HL-60/S4 treated with retinoic acid at 250 ng/mL for 4 days and 3 days (cell line): ENCODE results near the gene MEIOC.
"Not testable (repeated sequence)": the region's sequence is repeated elsewhere in the genome, so short reads cannot be mapped to it uniquely, and the experiment has no call there.

Experiments used
- in situ Hi-C: fragments of 300-500 bp; cut with MboI; formaldehyde crosslinking; loops from 2 replicates; pipeline ENCODE4 v1.7.0; 2022; ENCODE audit warnings: low sequenced_read_pairs

Gene MEIOC

DNA sequence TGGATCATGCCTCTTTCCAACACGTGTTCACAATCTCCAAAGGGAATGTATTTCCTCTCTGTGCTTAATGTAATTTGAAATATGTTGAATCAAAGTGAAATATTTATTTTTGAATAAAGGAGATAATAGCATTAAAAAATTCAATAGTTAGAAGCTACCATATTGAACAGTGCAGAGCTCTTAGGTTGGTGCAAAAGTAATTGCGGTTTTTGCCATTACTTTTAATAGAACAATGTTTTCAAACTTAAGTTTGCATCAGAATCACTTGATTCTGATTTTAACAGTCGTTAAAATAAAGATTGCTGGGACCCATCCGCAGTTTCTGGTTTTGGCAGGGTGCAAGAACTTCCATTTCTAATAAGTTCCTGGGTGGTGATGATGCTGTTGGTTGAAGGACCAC, 10.0 kb upstream of the MEIOC start:
- in situ Hi-C loops = no loop called here

DNA sequence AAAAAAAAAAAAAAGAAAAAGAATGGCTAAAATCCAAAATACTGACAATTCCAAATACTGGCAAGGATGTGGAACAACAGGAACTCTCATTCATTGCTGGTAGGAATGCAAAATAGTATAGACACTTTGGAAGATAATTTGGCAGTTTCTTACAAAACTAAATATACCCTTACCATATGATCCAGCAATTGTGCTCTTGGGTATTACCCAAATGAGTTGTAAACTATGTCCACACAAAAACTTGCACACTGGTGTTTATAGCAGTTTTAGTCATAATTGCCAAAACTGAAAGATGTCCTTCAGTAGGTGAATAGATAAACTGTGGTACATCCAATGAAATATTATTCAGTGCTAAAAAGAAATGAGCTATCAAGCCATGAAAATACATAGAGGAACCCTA, 8.5 kb upstream of the MEIOC start:
- in situ Hi-C loops = no loop called here

DNA sequence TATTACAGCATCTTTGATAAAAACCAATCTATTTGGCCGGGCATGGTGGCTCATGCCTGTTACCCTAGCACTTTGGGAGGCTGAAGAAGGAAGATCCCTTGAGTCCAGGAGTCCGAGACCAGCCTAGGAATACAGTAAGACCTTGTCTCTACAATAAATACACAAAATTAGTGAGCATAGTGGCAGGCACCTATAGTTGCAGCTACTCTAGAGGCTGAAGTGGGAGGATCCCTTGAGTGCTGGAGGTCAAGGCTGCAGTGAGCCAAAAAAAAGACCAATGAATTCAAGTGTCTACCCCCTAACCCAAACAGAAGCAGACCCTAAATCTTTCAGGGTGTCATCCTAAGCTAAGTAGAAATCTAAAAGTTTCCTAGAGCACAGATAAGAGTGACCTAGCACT, 7.3 kb upstream of the MEIOC start:
- in situ Hi-C loops = no loop called here

DNA sequence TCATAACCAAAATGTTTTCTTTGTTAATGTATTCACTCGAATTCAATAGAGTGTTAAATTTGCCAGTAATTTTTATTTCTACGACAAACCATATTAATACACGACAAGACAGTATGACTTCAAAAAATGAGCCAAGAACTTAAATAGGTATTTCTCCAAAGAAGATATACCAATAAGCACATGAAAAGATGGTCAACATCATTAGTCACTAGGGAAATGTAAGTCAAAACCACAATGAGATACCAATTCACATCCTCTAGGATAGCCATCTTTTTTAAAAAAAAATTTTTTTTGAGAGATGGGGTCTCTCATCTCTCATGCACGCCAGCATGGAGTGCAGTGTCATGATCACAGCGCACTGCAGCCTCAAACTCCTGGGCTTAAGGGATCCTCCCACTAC, 5.0 kb upstream of the MEIOC start:
- in situ Hi-C loops = no loop called here

DNA sequence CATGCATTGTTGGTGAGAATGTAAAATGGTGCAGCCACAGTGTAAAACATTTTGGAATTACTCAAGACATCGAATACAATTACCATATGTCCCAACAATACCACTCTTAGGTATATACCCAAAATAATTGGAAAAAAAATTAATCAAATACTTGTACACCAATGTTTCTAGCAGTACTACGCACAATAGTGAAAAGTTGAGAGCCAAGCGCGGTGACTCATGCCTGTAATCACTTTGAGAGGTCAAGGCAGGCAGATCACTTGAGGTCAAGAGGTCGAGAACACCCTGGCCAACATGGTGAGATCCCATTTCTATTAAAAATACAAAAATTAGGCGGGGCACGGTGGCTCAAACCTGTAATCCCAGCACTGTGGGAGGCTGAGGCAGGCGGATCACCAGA, 3.5 kb upstream of the MEIOC start:
- in situ Hi-C loops = no loop called here

DNA sequence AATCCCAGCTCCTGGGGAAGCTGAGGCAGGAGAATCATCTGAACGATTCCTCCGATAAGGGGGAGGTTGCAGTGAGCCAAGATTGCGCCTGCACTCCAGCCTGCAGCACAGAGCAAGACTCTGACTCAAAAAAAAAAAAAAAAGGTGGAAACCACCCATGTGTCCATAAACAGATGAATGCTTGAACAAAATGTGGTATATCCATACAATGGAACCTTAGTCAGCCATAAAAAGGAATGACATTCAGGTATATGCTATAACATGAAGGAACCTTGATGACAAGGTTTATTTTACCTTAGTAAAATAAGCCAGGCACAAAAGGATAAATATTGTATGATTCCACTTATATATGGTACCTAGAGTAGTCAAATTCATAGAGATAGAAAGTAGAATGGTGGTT, 2.9 kb upstream of the MEIOC start:
- in situ Hi-C loops = no loop called here

DNA sequence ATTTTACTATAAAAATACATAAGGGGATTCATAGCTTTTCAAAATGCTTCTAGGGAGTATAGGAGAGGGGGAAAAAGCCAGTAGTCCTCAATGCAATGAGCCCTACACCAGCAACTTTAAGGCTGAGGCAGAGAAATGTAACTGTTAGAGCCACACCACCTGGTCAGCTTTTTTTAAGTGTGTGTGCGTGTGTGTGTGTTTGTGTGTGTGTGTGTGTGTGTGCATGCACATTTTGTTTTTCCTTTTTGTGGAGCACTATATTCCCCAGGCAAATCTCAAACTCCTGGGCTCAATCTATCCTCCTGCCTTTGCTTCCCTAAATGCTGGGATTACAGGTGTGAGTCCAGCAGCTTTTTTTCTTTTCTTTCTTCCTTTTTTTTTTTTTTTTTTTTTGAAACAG, 2.3 kb upstream of the MEIOC start:
- in situ Hi-C loops = no loop called here

DNA sequence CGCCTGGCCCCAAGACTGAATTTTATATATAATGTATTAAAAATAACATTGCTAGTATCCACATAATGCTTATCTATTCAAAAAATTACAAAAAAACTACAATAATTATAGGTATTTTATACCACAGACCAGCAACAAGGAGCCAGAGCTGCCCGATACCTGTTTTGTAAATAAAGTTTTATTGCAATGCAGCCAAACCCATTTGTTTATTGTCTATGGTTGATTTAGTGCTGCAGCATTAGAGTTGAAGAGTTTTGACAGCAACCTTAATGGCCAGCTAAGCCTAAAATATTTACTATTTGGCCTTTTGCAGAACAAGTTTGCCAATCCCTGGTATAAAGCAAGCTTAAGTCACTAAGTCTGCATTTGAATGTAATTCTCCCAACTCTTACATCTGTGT, 5.6 kb downstream of the MEIOC start:
- in situ Hi-C loops = no loop called here

DNA sequence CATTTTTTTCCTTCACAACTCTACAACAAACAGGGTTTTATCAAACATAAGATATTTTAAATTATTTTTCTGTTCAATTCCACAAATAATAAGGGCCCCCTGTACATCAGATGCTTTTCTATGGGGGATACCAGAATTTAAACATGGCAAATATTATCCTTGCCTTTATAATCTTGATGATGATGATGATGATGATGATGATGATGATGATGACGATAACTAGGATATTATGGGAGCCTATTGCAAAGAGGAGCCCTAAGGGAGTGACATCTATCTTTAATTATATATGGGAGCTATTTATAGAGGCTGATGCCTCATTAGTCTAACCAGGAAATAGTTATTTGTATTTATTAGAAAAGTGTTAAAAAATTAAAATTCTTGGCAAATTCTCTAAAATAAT, 6.8 kb downstream of the MEIOC start:
- in situ Hi-C loops = no loop called here

DNA sequence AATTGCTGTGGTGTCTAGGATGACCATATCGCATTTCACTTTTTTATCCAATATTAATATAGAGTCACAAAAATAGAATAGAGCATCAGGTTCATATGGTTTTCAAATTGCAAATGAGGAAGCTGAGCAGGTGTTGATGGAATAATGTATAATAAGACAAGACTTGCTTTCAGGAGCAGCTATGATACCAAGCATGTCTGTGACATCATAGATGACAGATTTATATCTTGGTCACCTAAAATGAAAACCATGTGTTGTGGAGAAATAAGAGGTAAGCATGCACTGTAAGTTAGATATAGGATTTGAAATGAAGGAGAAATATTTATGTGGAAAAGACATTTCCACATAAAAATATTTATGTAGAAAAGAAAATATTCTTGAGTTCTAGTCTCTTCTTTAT, 8.6 kb downstream of the MEIOC start:
- in situ Hi-C loops = no loop called here

DNA sequence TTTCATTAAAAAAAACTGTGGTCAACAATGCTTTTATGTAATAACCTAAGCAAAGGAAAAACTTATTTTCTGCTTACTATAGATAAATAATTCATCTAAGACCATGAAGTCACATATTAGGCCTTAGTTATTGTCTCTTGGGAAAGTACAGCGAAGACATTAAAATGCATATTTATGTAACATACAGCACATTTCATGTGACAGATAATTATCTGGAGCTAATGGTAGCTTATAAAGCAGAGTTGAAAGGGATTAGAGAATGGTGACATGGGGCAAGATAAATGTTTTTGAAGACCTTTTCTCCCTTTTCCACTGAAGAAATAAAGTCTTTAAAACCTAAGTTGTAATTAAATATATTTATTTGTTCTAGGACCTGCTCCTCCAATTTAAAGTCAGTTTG, 9.7 kb downstream of the MEIOC start:
- in situ Hi-C loops = no loop called here

DNA sequence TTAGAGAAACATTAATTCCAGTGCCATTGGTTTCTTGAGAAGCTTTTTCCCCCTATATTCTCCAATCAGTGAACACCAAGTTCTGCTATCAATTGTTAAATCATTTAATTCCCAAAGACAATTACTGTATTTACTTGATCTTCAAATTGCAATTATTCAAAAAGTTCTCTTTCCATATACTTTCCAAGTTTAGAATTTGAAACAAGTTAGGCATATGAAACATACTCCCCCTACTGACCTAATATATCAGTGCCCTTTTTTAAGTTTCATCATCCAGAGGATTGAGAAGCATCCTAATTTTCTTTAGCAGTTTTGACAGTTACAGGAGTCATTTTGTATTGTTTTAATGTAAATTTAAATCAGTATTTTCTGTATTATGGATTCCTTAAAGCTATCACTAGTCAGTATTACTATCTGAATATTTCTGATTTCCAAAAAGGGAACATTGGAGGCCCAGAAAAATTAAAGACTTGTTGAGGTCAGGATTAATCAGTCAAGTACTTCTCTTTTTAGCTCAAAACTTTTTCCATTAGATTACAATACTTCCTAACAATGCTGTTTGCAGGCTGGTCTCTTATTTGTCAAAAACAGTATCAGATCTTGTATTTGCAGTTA, 16.3 kb downstream of the MEIOC start:
- in situ Hi-C loops = no loop called here

DNA sequence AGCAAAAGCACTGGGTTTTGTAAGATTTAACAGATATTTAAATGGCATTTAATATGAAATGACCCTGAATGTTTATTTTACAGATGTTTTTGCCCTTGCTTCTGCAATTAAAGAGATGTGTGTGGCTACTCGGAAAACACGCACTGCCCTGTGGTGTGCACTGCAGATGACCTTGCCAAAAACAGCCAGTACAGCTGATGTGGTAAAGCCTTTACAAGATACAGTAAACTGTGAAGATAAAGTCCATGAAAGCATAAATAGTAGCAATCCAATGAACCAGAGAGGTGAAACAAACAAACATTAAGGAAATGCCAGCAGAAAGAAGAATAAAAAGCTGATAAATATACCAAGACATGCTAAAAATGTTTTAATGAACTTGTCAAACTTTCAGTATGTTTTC, 17.6 kb downstream of the MEIOC start:
- in situ Hi-C loops = no loop called here

DNA sequence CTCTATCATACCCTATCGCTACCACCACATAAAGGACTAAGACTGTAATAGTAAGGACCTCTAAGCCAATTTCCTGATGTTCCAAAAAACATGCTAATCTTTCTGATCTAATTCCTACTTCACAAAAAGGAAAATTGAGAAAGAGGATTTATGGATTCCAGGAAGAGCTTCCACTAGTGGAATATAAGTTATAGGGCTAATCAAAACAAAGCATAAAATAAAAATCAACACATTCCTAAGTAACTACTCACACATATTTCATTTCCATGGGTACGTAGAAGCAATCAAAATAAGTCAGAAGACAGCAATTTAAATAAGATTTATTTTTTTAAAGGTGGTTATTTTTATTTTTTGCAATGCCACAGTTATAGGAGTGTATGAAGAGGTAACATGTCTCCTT, 20.9 kb downstream of the MEIOC start:
- in situ Hi-C loops = no loop called here

DNA sequence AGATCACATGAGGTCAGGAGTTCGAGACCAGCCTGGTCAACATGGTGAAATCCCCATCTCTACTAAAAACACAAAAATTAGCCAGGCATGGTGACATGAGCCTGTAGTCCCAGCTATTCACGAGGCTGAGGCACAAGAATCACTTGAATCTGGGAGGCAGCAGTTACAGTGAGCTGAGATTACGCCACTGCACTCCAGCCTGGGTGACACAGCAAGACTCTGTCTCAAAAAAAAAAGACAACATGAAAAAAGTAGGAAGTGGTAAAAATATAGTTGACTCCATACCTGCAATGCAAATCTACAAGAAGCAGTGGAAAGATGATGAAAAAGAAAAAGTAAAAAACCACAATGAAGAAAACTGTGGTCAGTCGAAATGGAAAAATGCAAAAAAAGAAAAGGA, 27.0 kb downstream of the MEIOC start:
- in situ Hi-C loops = not testable (repeated sequence)

DNA sequence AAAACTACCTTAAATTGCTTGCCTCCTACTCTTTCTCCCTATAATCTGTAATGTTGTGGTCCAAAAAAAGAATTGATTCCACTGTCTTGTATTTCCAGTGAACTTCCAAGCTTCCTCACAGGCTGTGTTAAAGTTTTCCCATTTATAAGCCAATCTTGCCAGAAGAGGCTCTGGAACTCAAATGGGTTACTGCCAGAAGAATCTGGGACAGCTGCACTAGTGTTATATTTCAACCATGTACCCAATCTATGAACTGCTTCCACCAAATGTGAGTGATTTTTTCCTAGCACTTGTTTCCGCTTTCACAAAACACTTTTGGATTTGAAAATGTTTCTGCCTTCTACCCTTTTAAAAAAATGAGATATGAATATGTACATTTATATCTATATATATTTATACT, 31.5 kb downstream of the MEIOC start:
- in situ Hi-C loops = no loop called here

DNA sequence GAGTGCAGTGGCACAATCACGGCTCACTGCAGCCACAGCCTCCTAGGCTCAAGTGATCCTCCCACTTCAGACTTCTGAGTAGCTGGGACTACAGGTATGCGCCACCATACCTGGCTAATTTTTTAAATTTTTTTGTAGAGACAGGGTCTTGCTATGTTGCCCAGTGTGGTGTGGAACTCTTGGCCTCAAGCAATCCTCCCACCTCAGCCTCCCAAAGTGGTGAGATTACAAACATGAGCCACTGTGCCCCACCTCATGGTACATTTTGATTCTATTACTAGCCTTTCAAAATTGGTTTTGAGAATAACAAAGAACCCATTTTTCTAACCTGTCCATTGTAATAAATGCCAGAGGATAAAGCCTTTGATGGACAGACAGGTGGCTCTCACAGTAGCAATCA, 31.9 kb downstream of the MEIOC start:
- in situ Hi-C loops = no loop called here

DNA sequence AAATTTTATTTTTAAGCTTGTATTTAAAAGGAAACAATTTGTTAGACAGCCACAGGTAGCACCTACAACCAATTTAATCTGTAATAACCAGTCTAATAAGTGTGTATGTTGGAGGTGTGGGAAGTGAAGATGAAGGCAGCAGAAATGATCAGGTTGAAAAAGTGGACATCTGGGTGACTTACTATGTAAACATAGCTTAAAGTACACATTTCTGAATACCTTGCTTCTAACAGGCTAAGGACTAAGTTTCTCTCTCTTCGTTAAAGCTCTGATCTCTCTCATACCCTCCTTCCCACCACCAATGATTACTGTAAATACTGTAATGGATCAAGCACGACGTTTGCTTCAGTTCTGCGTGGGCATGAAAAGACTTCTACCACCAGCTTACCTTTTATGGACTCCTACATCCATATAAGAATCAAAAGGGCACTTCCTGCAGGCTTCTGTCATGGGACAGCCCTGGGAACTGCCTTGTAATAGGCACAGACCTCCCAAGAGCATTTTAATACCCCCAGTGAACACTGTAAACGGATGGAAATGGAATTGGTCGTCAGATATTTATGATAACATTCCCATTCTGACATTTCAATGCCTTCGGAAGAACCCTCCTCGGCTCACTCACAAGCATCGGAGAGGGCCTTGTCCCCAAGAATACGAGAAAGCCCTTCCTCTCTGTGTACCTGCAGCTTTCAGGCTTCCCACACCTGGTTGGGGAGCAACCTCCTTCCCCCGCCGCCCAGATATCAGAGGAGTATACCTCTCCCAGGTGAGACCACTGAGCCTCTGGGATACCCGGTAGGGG, 32.6 kb downstream of the MEIOC start:
- in situ Hi-C loops = no loop called here

DNA sequence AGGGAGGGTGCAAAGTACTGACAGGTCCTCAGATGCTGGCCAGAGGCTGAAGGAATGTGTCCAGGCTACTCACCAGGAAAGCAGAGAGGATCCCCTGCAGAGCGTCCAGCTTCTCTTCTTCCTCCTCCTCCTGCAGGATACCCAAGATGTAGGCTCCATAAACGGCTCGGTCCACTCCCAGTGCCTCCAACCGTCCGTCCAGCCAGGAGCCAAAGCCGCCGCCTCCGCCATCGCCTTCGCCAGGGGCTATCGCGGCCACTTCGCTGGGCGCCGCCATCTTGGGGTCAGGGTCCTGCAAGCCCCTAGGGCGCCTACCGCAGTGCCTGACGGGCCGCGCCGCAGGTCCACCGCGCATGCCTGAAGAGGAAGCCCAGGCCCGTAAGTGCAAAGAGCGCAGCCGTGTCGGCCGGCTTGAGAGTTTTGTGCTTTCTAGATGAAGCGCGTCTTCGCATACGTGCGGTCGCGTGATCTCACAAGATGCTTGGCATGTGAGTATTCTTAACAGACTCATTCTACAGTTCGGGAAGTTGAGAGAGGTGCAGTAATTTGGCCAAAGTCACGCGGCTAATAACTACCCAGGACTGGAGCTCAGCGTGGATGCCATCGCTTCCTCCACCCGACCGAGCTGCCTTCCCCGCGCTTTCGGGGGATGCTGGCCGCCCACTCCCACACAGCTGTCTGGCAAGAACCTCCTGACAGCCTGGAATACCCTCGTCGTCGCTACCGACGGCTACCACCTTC, 33.4 kb downstream of the MEIOC start, which contains the start of gene CCDC43:
Gene CCDC43, minus strand, starts transcription at position 300 of the 741 bp plus-strand sequence. Its CDS starts 23 bp downstream, at position 277.
- in situ Hi-C loops = no loop called here

DNA sequence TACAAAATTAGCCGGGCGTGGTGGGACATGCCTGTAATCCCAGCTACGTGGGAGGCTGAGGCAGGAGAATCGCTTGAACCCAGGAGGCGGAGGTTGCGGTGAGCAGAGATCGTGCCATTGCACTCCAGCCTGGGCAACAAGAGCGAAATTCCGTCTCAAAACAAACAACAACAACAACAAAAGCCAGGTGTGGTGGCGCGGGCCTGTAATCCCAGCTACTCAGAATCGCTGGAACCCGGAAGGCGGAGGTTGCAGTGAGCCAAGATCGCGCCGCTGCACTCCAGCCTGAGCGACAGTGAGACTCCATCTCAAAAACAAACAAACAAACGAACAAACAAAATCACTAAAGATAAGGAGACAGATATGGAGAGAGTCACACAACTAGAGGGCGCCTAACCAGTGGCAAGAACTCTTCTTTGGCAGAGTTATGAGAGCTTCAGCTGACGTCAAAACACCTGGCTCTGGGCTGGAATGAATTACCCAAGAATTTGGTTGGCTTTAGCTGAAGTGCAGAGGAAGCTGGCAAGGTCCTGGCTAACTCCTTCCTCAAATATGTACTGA, 34.6 kb downstream of the MEIOC start:
- in situ Hi-C loops = not testable (repeated sequence)

DNA sequence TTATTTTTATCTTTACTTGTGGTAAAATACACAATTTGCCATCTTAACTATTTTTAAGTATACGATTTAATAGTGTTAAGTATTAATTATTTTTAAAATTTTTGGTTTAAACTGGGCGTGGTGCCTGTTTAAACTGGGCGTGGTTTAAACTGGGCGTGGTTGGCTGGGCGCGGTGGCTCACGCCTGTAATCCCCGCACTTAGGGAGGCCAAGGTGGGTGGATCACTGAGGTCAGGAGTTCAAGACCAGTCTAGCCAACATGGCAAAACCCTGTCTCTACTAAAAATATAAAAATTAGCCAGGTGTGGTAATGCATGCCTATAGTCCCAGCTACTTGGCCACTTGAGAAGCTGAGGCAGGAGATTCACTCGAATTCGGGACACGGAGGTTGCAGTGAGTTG, 37.3 kb downstream of the MEIOC start:
- in situ Hi-C loops = no loop called here

DNA sequence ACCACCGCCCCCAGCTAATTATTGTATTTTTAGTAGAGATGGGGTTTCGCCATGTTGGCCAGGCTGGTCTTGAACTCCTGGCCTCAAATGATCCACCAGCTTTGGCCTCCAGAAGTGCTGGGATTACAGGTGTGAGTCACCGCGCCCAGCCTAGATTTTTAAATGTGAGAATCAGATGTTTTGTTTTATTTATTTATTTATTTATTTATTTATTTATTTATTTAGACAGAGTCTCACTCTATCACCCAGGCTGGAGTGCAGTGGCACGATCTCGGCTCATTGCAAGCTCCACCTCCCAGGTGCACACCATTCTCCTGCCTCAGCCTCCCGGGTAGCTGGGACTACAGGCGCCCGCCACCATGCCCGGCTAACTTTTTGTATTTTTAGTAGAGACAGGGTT, 44.0 kb downstream of the MEIOC start:
- in situ Hi-C loops = not testable (repeated sequence)
